Measurements from ENCODE around the gene SRPX.
A peak's percentile ranks its signal among the peaks of the same experiment; 100 is the strongest.

SRPX gene

GRCh38 chrX:38138900-38139299 is 81.8 kb downstream of the SRPX start:
- no peak for DNase-seq (ENCODE audit: low read depth)

- no peak for DNase-seq (ENCODE audit: low read depth)
These were observed 82.3 kb downstream of the SRPX start for GRCh38 chrX:38138157-38138891.

GRCh38 chrX:38129366-38129765 is 91.3 kb downstream of the SRPX start:
- no peak for DNase-seq (ENCODE audit: low read depth)

GRCh38 chrX:38127961-38128360 is 92.7 kb downstream of the SRPX start:
- no peak for DNase-seq (ENCODE audit: low read depth)

GRCh38 chrX:38126179-38126578 is 94.5 kb downstream of the SRPX start:
- no peak for DNase-seq (ENCODE audit: low read depth)

- no peak for DNase-seq (ENCODE audit: low read depth)
These were observed 96.7 kb downstream of the SRPX start for GRCh38 chrX:38124000-38124399.

GRCh38 chrX:38117485-38117884 is 103.2 kb downstream of the SRPX start:
- DNase-seq (ENCODE audit: low read depth): no peak

GRCh38 chrX:38116706-38117105 is 104.0 kb downstream of the SRPX start:
- no peak for DNase-seq (ENCODE audit: low read depth)

GRCh38 chrX:38112566-38112965 is 108.1 kb downstream of the SRPX start:
- DNase-seq (ENCODE audit: low read depth): no peak

GRCh38 chrX:38111196-38111595 is 109.5 kb downstream of the SRPX start:
- DNase-seq (ENCODE audit: low read depth): no peak

GRCh38 chrX:38110231-38110630 is 110.4 kb downstream of the SRPX start:
- DNase-seq (ENCODE audit: low read depth): no peak

- DNase-seq (ENCODE audit: low read depth): no peak
These were observed 111.4 kb downstream of the SRPX start for GRCh38 chrX:38109042-38109898.

GRCh38 chrX:38108364-38108763 is 112.3 kb downstream of the SRPX start:
- DNase-seq (ENCODE audit: low read depth): no peak

GRCh38 chrX:38106991-38107655 is 113.5 kb downstream of the SRPX start:
- peak; percentile 11 for DNase-seq (ENCODE audit: low read depth)

- no peak for DNase-seq (ENCODE audit: low read depth)
These were observed 115.4 kb downstream of the SRPX start for GRCh38 chrX:38105216-38105725.

- no peak for DNase-seq (ENCODE audit: low read depth)
These were observed 116.5 kb downstream of the SRPX start for GRCh38 chrX:38103857-38104812.

GRCh38 chrX:38102875-38103274 is 117.8 kb downstream of the SRPX start:
- no peak for DNase-seq (ENCODE audit: low read depth)

GRCh38 chrX:38102240-38102639 is 118.4 kb downstream of the SRPX start:
- DNase-seq (ENCODE audit: low read depth): no peak

- no peak for DNase-seq (ENCODE audit: low read depth)
These were observed 121.0 kb downstream of the SRPX start for GRCh38 chrX:38099688-38100087.
